Fibroblast of villous mesenchyme (primary cell): ENCODE results near the gene TFPI. TPM values are rescaled to one million over a fixed set of nuclear protein-coding genes. Genes with fewer than 3 reads are reported as not detected.
"Not testable (repeated sequence)": the region's sequence is repeated elsewhere in the genome, so short reads cannot be mapped to it uniquely, and the experiment has no call there.

Experiments used
- DNase-seq: peaks from one replicate; pipeline ENCODE4 v3.0.0-alpha.2; 2010; ENCODE audit warnings: low read depth
- H3K4me3 ChIP-seq: 2 replicates; pipeline ENCODE4 v1.5.1; 2011; ENCODE audit warnings: low read depth, mild to moderate bottlenecking, low read length
- CTCF ChIP-seq: IDR thresholded peaks from 2 replicates; pipeline ENCODE4 v1.5.1; 2012; ENCODE audit warnings: low read depth, mild to moderate bottlenecking, low read length; ENCODE audit not compliant: insufficient read depth
- total RNA-seq: library from RNA; depleted of rRNA; stranded (reverse); fragments of >200 nt; gene quantifications from 2 replicates; pipeline ENCODE4 v1.2.3, GENCODE V29; 2012

Gene TFPI
- total RNA-seq, 1 donor: 126 TPM

GRCh38 chr2:187514930-187515329, 39.3 kb downstream of the TFPI start:
- no peak for DNase-seq
- no peak overlapping the region for H3K4me3 ChIP-seq
- TF ChIP-seq CTCF: no peak

- H3K4me3 ChIP-seq, DNase-seq: not testable (repeated sequence)
Observed at GRCh38 chr2:187514235-187514829, 39.9 kb downstream of the TFPI start.

GRCh38 chr2:187513460-187514234, 40.6 kb downstream of the TFPI start:
- not testable (repeated sequence) for H3K4me3 ChIP-seq

GRCh38 chr2:187511356-187512315, 42.6 kb downstream of the TFPI start:
- H3K4me3 ChIP-seq: no peak overlapping the region
- no peak for DNase-seq
- no peak for TF ChIP-seq CTCF

More at GRCh38 chr2:187513460-187514234, 40.6 kb downstream of the TFPI start:
- DNase-seq: not testable (repeated sequence)

GRCh38 chr2:187510419-187511355, 43.5 kb downstream of the TFPI start:
- DNase-seq: not testable (repeated sequence)

GRCh38 chr2:187509667-187510417, 44.4 kb downstream of the TFPI start:
- TF ChIP-seq CTCF: no peak
- no peak overlapping the region for H3K4me3 ChIP-seq
- DNase-seq: peak; percentile 35

More at GRCh38 chr2:187510419-187511355, 43.5 kb downstream of the TFPI start:
- H3K4me3 ChIP-seq: not testable (repeated sequence)

GRCh38 chr2:187506416-187506815, 47.8 kb downstream of the TFPI start:
- no peak for TF ChIP-seq CTCF
- no peak overlapping the region for H3K4me3 ChIP-seq
- DNase-seq: no peak
